HAP-1 (cell line): ENCODE measurements around the gene FBXW5.

Source experiments
- DNase-seq, 2 experiments: peaks; one replicate each; pipeline ENCODE4 v3.0.0-alpha.2; 2016 to 2020; ENCODE audit warnings: low spot score in 2 of 2
- H3K27me3 ChIP-seq: fragments of 250-450 bp; sonication (Bioruptor Pico); 2 replicates; pipeline ENCODE4 v1.5.1; 2020; ENCODE audit warnings: low read depth, mild to moderate bottlenecking, moderate library complexity
- H3K36me3 ChIP-seq: fragments of 250-450 bp; sonication (Bioruptor Pico); replicated peaks from 2 replicates; pipeline ENCODE4 v1.5.1; 2020; ENCODE audit warnings: mild to moderate bottlenecking
- H3K4me1 ChIP-seq: fragments of 250-450 bp; sonication (Bioruptor Pico); 2 replicates; pipeline ENCODE4 v1.5.1; 2020; ENCODE audit warnings: mild to moderate bottlenecking
- H3K4me3 ChIP-seq: fragments of 250-450 bp; sonication (Bioruptor Pico); 2 replicates; pipeline ENCODE4 v1.5.1; 2020; ENCODE audit warnings: mild to moderate bottlenecking, moderate library complexity
- H3K9me3 ChIP-seq: fragments of 250-450 bp; sonication (Bioruptor Pico); 2 replicates; pipeline ENCODE4 v1.5.1; 2020; ENCODE audit warnings: mild to moderate bottlenecking, moderate library complexity
- in situ Hi-C: fragments of 300-500 bp; cut with MboI; formaldehyde crosslinking; loops from 3 replicates; pipeline ENCODE4 v1.14.3; 2020; ENCODE audit warnings: low sequenced_read_pairs, inconsistent platforms, mixed read lengths

Gene FBXW5

DNA sequence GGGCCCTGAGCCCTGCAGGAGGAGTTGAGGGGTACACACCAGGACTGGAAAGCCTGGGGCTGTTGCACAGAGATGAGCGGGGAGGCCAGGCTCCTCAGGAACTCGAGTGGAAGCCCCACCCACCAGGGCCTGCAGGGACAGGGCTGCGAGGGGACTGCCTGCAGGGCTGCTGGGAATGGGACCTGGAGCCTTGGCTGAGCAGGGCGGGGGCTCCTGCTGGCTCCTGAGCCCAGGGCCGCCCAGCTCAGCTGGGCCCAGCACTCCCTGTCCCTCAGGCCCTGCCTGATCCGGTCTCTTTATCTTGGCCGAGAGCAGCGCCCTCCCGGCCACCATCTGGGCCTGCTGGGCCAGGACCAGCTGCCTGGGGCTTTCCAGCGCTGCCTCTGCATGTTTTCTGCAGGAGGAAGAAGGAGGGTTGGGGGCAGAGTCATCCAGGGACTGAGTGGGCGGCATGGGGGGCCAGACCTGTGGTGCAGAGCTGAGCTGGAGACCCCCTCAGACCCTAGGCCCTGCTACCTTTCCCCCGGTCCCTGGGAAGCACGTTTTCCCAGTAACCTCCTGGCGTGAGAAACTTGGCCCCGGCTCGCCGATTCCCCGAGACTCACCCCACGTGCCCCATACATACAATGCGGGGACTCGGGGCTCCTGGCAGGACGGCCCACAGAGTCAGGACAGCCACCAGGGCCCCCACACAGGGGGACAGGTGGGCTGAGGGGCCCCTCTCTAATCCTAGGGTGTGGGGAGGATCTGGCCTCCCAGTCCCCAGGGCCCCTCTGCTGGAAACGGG lies 16.9 kb upstream of the FBXW5 start:
- no peaks in the 10 kb centered on the region for H3K27me3 ChIP-seq
- in situ Hi-C loops: no loop called here
- DNase-seq: no peak

DNA sequence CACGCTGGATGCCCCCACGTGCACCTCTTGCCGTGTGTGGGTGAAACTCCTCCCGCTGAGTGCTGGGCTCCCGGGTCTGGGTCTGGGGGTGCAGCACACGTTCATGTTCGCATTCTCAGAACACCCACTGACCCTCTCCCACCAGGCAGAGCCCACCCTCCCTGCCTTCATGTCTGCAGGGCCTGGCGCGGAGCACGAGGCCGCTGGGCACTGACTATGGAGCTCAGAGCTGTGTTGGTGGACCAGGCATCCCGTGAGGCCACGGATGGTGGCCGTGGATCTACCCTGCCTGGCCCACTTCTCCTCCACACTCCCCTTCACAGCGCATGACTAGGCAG lies 16.4 kb upstream of the FBXW5 start:
- Histone ChIP-seq H3K4me3 (no peak overlapping the region), H3K36me3 (no peaks in the 10 kb centered on the region), H3K27me3 (no peaks in the 10 kb centered on the region), H3K4me1 (peaks cover 2% of the 10 kb centered on the region), H3K9me3 (no peaks in the 10 kb centered on the region; the same call in 1 of the 2 replicates)
- in situ Hi-C loops: no loop called here
- no peak for DNase-seq

More for the DNA sequence above, 16.9 kb upstream of the FBXW5 start:
- no peak overlapping the region for H3K4me3 ChIP-seq
- peaks cover 8% of the 10 kb centered on the region for H3K4me1 ChIP-seq
- H3K36me3 ChIP-seq: no peaks in the 10 kb centered on the region
- H3K9me3 ChIP-seq: no peaks in the 10 kb centered on the region; the same call in 1 of the 2 replicates

DNA sequence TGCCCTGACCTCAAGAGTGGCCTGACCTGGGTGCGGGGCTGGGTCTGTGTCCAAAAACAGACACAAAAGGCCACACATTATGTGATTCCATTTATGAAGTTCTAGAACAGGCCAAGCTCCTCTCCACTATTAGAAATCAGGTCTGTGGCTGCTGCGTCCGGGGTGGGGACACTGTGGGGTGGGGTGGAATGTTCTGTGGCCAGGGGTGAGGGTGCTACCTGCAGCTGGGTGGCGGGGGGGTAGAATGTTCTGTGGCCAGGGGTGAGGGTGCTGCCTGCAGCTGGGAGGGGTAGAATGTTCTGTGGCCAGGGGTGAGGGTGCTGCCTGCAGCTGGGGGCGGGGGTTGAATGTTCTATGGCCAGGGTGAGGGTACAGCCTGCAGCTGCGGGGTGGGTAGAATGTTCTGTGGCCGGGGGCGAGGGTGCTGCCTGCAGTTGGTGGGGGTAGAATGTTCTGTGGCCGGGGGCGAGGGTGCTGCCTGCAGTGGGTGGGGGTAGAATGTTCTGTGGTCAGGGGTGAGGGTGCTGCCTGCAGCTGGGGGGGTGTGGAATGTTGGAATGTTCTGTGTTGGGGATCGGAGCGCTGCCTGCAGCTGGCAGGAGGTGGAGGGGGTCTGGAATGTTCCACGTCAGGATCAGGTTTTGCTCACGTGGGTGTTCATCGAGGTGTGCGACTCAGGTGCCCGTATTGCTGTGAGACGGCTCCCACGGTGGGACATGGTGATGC lies 15.8 kb upstream of the FBXW5 start:
- in situ Hi-C loops: no loop called here
- DNase-seq: no peak
- H3K4me1 ChIP-seq: no peaks in the 10 kb centered on the region

DNA sequence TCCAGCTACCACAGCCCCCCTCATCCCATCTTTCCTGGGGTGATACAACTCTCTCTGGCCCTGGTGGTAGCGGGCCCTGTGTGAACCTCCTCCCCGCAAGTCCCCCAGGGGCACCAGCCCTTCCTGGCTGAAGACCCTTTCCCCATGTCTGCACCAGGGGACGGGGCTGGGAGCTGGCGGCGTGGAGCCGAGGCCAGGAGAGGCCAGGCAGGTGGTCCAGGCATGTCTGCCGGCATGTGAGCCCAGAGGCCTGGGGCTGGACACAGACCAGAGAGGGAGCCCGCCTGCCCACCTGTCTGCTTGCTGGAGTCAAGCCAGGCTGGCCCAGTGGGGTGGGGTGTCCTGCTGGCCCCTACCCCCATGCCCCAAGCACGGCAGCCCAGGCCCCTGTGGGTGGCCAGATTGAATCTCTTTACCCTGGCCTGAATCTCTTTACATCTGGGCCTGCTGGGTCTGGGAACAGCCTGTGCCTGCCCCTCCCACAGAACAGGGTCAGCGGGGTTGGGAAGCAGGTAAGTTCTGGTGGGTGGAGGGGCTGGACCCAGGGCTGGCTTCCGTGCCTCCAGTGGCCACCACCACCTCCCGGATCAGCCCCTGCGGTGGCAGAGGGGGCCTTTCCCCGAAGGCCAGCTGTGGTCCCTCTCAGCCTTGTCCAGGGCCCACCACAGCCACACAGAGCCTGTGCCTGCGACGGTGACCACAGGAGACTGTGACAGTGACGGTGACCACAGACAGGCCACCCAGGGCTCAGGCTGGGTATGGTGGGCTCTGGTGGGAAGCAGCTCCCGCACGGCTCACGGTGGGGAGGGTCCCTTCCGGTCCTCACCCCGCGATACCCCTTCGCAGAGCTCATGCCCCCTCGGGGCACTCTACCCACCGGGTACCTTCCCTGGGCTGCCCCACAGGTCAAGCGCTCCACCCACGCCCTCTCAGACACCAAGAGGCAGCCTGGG lies 14.6 kb upstream of the FBXW5 start:
- H3K27me3 ChIP-seq: no peaks in the 10 kb centered on the region
- H3K9me3 ChIP-seq: no peaks in the 10 kb centered on the region; the same call in 1 of the 2 replicates
- no peaks in the 10 kb centered on the region for H3K36me3 ChIP-seq
- DNase-seq: no peak
- no peak overlapping the region for H3K4me3 ChIP-seq
- H3K4me1 ChIP-seq: no peaks in the 10 kb centered on the region
- in situ Hi-C loops: no loop called here

More for the DNA sequence above, 15.8 kb upstream of the FBXW5 start:
- Histone ChIP-seq H3K9me3 (no peaks in the 10 kb centered on the region; the same call in 1 of the 2 replicates), H3K4me3 (no peak overlapping the region), H3K36me3 (no peaks in the 10 kb centered on the region), H3K27me3 (no peaks in the 10 kb centered on the region)

DNA sequence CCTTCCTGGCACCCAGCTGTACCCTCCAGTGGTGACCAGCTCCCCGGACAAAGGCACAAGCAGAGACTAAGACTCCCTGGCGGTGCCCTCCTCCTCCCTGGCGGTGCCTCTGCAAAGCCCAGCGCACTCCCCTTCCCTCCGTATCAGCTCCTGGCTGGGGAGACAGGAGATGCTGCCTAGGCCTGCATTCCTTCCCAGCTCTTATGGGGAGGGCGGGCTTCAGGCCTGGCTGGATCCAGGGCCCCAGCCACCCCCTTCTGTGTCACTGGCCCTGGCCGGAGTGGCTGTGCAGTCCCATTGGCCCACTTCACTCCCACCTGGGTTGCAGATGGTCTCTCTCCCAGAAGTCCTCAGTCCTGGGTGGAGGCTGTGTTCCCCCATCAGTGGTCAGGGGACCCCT lies 13.9 kb upstream of the FBXW5 start:
- DNase-seq: no peak
- in situ Hi-C loops: no loop called here

DNA sequence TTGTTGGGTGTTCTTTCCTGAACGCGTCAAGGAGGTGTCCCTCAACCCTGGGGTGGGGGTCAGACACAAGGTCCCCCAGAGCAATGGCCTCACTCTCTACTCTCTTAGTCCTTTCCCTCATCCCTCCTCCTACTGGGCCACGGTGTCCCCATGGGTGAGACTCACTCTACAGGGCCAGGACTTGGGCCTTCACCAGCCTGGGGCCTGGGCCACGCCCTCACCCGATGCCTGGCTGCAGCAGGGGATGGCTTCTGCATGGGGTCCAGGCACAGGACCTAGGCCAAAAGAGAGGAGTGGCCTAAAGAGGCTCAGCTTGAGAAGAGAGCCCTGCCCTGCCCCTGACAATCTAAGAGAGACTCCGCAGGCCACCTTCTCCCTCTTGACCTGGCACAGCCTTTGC lies 13.4 kb upstream of the FBXW5 start:
- in situ Hi-C loops: no loop called here
- Histone ChIP-seq H3K4me1 (no peaks in the 10 kb centered on the region), H3K27me3 (no peaks in the 10 kb centered on the region), H3K36me3 (no peaks in the 10 kb centered on the region), H3K9me3 (no peaks in the 10 kb centered on the region; the same call in 1 of the 2 replicates), H3K4me3 (no peak overlapping the region)
- DNase-seq: no peak

More for the DNA sequence above, 13.9 kb upstream of the FBXW5 start:
- Histone ChIP-seq H3K27me3 (no peaks in the 10 kb centered on the region), H3K4me3 (no peak overlapping the region), H3K4me1 (no peaks in the 10 kb centered on the region), H3K36me3 (no peaks in the 10 kb centered on the region), H3K9me3 (no peaks in the 10 kb centered on the region; the same call in 1 of the 2 replicates)

DNA sequence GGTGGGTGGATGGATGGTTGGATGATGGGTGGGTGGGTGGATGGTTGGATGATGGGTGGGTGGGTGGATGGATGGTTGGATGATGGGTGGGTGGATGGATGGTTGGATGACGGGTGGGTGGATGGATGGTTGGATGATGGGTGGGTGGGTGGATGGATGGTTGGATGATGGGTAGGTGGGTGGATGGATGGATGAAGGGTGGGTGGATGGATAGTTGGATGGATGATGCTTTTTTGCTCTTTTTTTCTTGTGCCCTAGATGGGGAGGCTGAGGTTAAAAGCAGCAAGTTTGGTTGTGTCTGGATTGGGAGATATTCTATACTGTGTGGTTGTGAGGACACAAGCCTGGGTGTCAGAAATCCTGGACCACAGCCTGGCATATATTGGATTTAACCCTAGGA lies 12.9 kb upstream of the FBXW5 start:
- Histone ChIP-seq H3K9me3 (no peaks in the 10 kb centered on the region; the same call in 1 of the 2 replicates), H3K4me3 (no peak overlapping the region), H3K4me1 (no peaks in the 10 kb centered on the region), H3K36me3 (no peaks in the 10 kb centered on the region), H3K27me3 (no peaks in the 10 kb centered on the region)
- in situ Hi-C loops: no loop called here
- DNase-seq: no peak

DNA sequence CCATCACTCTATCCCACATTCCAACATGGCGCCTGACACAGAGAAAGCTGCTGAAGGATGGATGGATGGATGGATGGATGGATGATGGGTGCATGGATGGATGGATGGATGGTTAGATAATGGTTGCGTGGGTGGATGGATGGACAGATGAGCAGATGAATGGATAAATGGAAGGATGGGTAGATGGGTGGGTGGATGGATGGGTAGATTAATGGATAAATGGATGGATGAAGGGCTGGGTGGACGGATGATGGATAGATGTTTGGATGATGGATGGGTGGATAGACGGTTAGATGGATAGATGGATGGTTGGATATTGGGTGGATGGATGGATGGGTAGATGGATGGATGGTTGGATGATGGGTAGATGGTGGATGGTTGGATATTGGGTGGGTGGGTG lies 12.1 kb upstream of the FBXW5 start:
- in situ Hi-C loops: no loop called here
- Histone ChIP-seq H3K4me3 (no peak overlapping the region), H3K4me1 (no peaks in the 10 kb centered on the region), H3K36me3 (no peaks in the 10 kb centered on the region), H3K9me3 (no peaks in the 10 kb centered on the region; the same call in 1 of the 2 replicates), H3K27me3 (no peaks in the 10 kb centered on the region)
- no peak for DNase-seq

DNA sequence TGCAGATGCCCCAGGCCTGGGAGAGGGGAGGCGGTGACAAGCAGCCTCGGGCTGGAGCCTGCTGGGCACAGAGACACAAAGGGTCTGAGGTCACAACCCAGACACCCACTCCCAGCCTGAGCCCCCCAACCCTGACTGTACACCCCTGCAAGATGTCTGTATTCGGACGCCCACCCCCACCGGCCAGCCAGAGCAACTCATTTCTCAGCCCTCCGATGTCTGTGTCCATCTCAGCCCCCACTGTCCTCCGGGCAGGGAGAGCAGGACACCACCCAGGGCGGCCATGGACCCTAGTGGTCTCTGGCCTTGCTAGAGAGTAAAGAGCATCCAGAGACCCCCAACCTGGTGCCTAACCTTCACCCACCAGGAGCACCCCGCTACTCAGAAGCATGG lies 11.4 kb upstream of the FBXW5 start:
- Histone ChIP-seq H3K9me3 (no peaks in the 10 kb centered on the region; the same call in 1 of the 2 replicates), H3K27me3 (no peaks in the 10 kb centered on the region), H3K4me1 (no peaks in the 10 kb centered on the region), H3K36me3 (no peaks in the 10 kb centered on the region), H3K4me3 (no peak overlapping the region)
- DNase-seq: no peak
- in situ Hi-C loops: no loop called here

DNA sequence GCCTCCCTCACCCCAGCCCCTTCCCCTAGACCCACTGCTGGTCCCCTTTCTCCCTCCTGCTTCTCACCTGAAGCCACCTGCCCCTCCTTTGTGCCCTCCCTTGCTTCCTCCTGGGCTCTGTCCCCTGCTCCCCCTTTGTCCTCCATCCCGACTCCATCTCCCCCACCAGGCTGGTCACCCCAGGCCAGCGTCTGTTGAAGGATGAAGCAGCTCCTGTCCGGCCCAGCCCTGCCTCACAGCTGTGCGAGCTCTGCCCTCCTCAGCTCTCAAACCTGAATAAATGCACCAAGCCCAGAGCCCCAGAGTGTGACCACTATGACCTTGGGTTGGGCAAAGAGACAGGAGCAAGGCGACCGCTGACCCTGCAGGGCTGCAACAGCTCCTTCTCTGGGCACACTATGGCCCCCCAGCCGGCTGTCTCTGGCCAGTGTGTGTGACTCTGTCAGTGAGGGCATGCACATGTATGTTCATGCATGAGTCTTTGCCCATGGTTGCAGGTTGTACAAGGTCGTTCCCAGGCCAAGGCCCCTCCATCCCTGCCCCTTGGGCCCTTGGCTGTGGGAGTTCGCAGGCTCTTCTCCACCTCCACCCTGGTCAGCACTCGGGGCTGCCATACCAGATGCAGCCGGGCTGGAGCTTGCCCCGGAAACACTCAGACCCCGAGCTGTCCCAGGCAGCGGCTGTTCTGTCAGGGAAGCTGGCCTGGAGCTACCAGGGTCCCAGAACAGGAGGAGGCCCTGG lies 10.8 kb upstream of the FBXW5 start:
- no peaks in the 10 kb centered on the region for H3K27me3 ChIP-seq
- H3K4me1 ChIP-seq: peaks cover 3% of the 10 kb centered on the region
- H3K4me3 ChIP-seq: no peak overlapping the region
- no peaks in the 10 kb centered on the region for H3K36me3 ChIP-seq
- in situ Hi-C loops: no loop called here
- no peak for DNase-seq
- no peaks in the 10 kb centered on the region; the same call in 1 of the 2 replicates for H3K9me3 ChIP-seq

DNA sequence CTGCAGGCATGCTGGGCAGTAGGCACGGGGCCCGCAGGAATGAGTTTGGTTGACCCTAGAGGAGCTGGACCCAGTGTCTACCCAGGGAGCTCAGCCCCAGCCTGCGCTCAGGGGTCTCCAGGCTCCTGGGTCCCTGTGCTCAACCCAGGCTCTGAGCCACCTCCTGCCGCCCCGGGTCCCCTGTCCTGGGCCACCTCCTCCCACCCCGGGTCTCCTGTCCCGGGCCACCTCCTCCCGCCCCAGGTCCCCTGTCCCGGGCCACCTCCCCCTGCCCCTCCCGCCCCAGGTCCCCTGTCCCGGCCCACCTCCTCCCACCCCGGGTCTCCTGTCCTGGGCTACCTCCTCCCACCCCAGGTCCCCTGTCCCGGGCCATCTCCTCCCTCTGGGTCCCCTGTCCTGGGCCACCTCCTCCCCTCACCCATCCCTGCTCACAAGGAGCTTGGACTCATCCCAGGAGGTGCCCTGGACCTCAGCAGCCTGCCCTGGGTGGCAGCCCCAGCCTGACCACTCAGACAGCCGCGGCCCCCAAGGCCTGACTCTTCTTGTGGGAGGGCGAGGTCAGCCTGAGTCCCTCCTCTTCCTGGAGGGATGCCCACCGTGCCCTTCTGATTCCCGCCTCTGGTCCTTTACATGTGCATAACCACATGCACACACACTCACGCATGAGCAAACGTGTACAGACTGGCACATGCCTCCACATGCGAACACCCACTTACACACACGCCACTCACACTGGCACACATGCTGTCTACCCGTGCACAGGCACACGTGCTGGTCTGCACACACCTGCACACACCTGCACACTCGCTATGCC lies 9.9 kb upstream of the FBXW5 start:
- Histone ChIP-seq H3K27me3 (no peaks in the 10 kb centered on the region), H3K4me3 (no peak overlapping the region), H3K9me3 (no peaks in the 10 kb centered on the region; the same call in 1 of the 2 replicates), H3K36me3 (no peaks in the 10 kb centered on the region), H3K4me1 (peaks cover 6% of the 10 kb centered on the region)
- in situ Hi-C loops: no loop called here
- no peak for DNase-seq

DNA sequence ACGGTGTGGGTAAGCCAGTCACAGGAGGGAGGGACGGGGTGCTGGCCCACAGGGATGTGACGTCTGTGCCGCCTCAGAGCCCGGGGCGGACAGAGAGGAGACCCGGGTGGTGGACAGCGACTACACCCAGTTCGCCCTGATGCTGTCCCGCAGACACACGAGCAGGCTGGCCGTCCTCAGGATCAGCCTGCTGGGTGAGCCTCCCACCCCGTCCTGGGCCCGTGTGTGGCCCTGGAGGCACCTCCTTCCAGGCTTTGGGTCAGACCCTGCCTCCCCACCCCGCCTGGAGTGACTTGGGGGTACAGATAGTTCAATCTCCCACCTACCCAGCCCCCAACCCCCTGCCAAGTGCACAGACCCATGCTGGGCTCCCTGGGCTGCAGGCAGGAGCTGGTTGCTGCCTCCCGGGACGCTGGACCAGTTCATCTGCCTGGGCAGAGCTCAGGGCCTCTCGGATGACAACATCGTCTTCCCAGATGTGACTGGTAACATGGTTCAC lies 9.3 kb upstream of the FBXW5 start:
- Histone ChIP-seq H3K27me3 (no peaks in the 10 kb centered on the region), H3K4me1 (peaks cover 10% of the 10 kb centered on the region), H3K4me3 (no peak overlapping the region), H3K36me3 (no peaks in the 10 kb centered on the region), H3K9me3 (no peaks in the 10 kb centered on the region; the same call in 1 of the 2 replicates)
- DNase-seq: no peak
- in situ Hi-C loops: no loop called here
